K562 (cell line): ENCODE measurements around the gene PHF21B. TPM values are rescaled to one million over a fixed set of nuclear protein-coding genes. Genes with fewer than 3 reads are reported as not detected.

Experiments used
- ATAC-seq: fragments of 200-7000 bp; cut with Tn5 transposase; 3 replicates; pipeline ENCODE4 v1.9.1; 2020; ENCODE audit warnings: moderate library complexity
- BruUV-seq: library from RNA; stranded (reverse); fragments of 400-500 nt; replicated peaks from 2 replicates; lab custom pipeline; 2021; lab: Mats Ljungman, UMichigan
- CTCF ChIA-PET: fragments of 300-600 bp; formaldehyde crosslinking; extraction: SDS; loops from one replicate; lab custom pipeline; 2021; ENCODE audit warnings: low intra/inter-chr PET ratio; lab: Yijun Ruan, JAX
- POLR2A ChIA-PET: fragments of 300-600, 350-650 bp; sonication (Branson Sonifier 250); formaldehyde crosslinking; extraction: SDS; loops from one replicate; lab custom pipeline; 2021; ENCODE audit warnings: antibody characterized with exemption, inconsistent platforms; lab: Yijun Ruan, JAX
- DNase-seq, 4 experiments: peaks; one replicate each; pipeline versions ENCODE4 v3.0.0 to v3.0.0-alpha.2; 2011 to 2018; ENCODE audit warnings: low spot score in 3 of 4, mixed read lengths in 3 of 4; ENCODE audit errors: extremely low read depth in 1 of 4
- FAIRE-seq: peaks from 2 replicates; lab custom pipeline; 2011; peaks lifted over from hg19 to GRCh38; lab: Jason Lieb, UNC
- H2AFZ ChIP-seq: 2 replicates; pipeline ENCODE4 v1.6.0; 2011; ENCODE audit warnings: low read depth, low read length, control low read depth, inconsistent platforms
- H3K27ac ChIP-seq: fragments of 200-600 bp; 3 replicates; pipeline ENCODE4 v1.8.0; 2011; ENCODE audit warnings: low read depth, mild to moderate bottlenecking, control low read depth, inconsistent platforms, low read length, moderate library complexity, mixed read lengths; ENCODE audit errors: extremely low read depth
- H3K27me3 ChIP-seq, 2 experiments: fragments of 300-600 bp in 1 of 2; 2 replicates in 1 of 2; 3 replicates in 1 of 2; pipeline versions ENCODE4 v1.6.0 to v1.8.0; 2011; ENCODE audit warnings: inconsistent platforms in 2 of 2, low read length in 2 of 2, mild to moderate bottlenecking in 1 of 2, mixed read lengths in 1 of 2, moderate library complexity in 1 of 2; ENCODE audit not compliant: control insufficient read depth in 2 of 2, insufficient read depth in 2 of 2
- H3K36me3 ChIP-seq: fragments of 300-600 bp; 3 replicates; pipeline ENCODE4 v1.8.0; 2011; ENCODE audit warnings: mild to moderate bottlenecking, low read length, inconsistent platforms; ENCODE audit not compliant: control insufficient read depth, insufficient read depth
- H3K4me1 ChIP-seq, 2 experiments: fragments of 200-600 bp in 1 of 2; replicated peaks in 1 of 2; 2 replicates in 1 of 2; 3 replicates in 1 of 2; pipeline versions ENCODE4 v1.5.1 to v1.8.0; 2011; ENCODE audit warnings: inconsistent platforms in 2 of 2, low read length in 2 of 2, mild to moderate bottlenecking in 1 of 2, mixed read lengths in 1 of 2, moderate library complexity in 1 of 2; ENCODE audit not compliant: control insufficient read depth in 2 of 2, insufficient read depth in 2 of 2
- H3K4me2 ChIP-seq: 2 replicates; pipeline ENCODE4 v1.6.1; 2011; ENCODE audit warnings: low read length, control low read depth, inconsistent platforms, mixed read lengths; ENCODE audit not compliant: insufficient read depth
- H3K4me3 ChIP-seq: fragments of 200-600 bp; sonication (generic), shearing (Covaris generic); 2 replicates; pipeline ENCODE4 v1.5.1; 2016; ENCODE audit warnings: control low read depth, inconsistent platforms
- H3K79me2 ChIP-seq: fragments of 200-600 bp; 3 replicates; pipeline ENCODE4 v1.8.0; 2011; ENCODE audit warnings: low read length, inconsistent platforms; ENCODE audit not compliant: control insufficient read depth, insufficient read depth
- H3K9ac ChIP-seq, 2 experiments: 2 replicates each; pipeline versions ENCODE4 v1.6.0 to v1.6.1; 2011; ENCODE audit warnings: low read depth in 2 of 2, low read length in 2 of 2, control low read depth in 1 of 2, inconsistent platforms in 1 of 2, mild to moderate bottlenecking in 1 of 2, mixed read lengths in 1 of 2; ENCODE audit not compliant: insufficient read depth in 1 of 2
- H3K9me1 ChIP-seq: one replicate; pipeline ENCODE4 v1.6.0; 2011; ENCODE audit warnings: inconsistent platforms, mild to moderate bottlenecking, low read length, moderate library complexity; ENCODE audit not compliant: control insufficient read depth, insufficient read depth
- H3K9me3 ChIP-seq: replicated peaks from 2 replicates; pipeline ENCODE4 v1.5.1; 2011; ENCODE audit warnings: low read depth, low read length, inconsistent platforms; ENCODE audit not compliant: control insufficient read depth, insufficient read depth
- H4K20me1 ChIP-seq: replicated peaks from 2 replicates; pipeline ENCODE4 v1.6.1; 2011; ENCODE audit warnings: low read length, inconsistent platforms, mixed read lengths; ENCODE audit not compliant: control insufficient read depth, insufficient read depth
- ELF4 ChIP-seq: fragments of 450-650 bp; formaldehyde crosslinking; IDR thresholded peaks from 2 replicates; pipeline ENCODE4 v1.4.0; 2022; ENCODE audit warnings: missing genetic modification characterization
- HMG20A ChIP-seq: fragments of 450-650 bp; formaldehyde crosslinking; conservative IDR thresholded peaks from 2 replicates; pipeline ENCODE4 v1.4.0; 2020; ENCODE audit warnings: mild to moderate bottlenecking, mixed read lengths
- PBX2 ChIP-seq, 2 experiments: IDR thresholded peaks in 1 of 2; conservative IDR thresholded peaks in 1 of 2; 2 replicates each; pipeline ENCODE4 v1.6.1; 2016; ENCODE audit warnings: low read depth in 2 of 2, mild to moderate bottlenecking in 1 of 2, missing compliant biosample characterization in 1 of 2, missing genetic modification characterization in 1 of 2, moderate library complexity in 1 of 2
- ZNF444 ChIP-seq: fragments of 250-450 bp; sonication (Bioruptor Pico); IDR thresholded peaks from 2 replicates; pipeline ENCODE4 v1.4.0; 2020; ENCODE audit warnings: mild to moderate bottlenecking, moderate library complexity
- WGBS: fragments of 100-300 bp; shearing (Covaris generic); methylation state at CpG from one replicate; pipeline ENCODE4 v1.1.6; 2016; ENCODE audit warnings: low coverage, mixed read lengths; ENCODE audit not compliant: insufficient coverage; ENCODE audit errors: missing lambda C conversion rate; 5-methylcytosine and 5-hydroxymethylcytosine counted together
- in situ Hi-C: fragments of 300-500 bp; cut with MboI; formaldehyde crosslinking; loops from 4 replicates; pipeline ENCODE4 v1.15.0; 2018; ENCODE audit warnings: inconsistent platforms, mixed read lengths
- intact Hi-C: fragments of 100-400 bp; cut with micrococcal nuclease; formaldehyde crosslinking; loops from 2 replicates; pipeline ENCODE4 v1.14.2; 2022
- polyA plus RNA-seq, 8 experiments: library from polyadenylated mRNA; depleted of rRNA in 4 of 8; stranded (reverse) in 5 of 8; unstranded in 3 of 8; fragments of >200 nt; fragmentation: Nextera tagmentation in 2 of 8; fragmentation: Illumina TruSeq in 1 of 8; extraction: Ambion mirVana in 2 of 8; extraction: Trizol in 1 of 8; gene quantifications; 2 replicates each; pipeline versions ENCODE4 v1.2.1 to v1.2.3, GENCODE V29; 2011 to 2014; ENCODE audit warnings: inconsistent platforms in 1 of 8, missing spikeins in 1 of 8
- total RNA-seq, 7 experiments: library from RNA; depleted of rRNA in 6 of 7; stranded (reverse); fragments of >200 nt in 6 of 7; fragmentation: Illumina TruSeq in 2 of 7; extraction: Trizol in 2 of 7; gene quantifications; 2 replicates each; pipeline versions ENCODE4 v1.2.1 to v1.2.3, GENCODE V29; 2011 to 2021; ENCODE audit warnings: low replicate concordance in 1 of 7

PHF21B gene
- total and polyA plus RNA-seq, 9 of the 15 experiments (the other 6 are each of a cell fraction or from before 2014, with no cell fraction given) = 0.04 TPM; not detected in 8

- Histone ChIP-seq H3K4me3 (no peak overlapping the region), H3K36me3 (no peaks in the 10 kb centered on the region), H3K9me3 (no peaks in the 10 kb centered on the region), H3K27me3 (no peaks in the 10 kb centered on the region; a peak in 2 of 5 replicates), H3K27ac (no peak overlapping the region), H4K20me1 (no peaks in the 10 kb centered on the region), H3K4me1 (peaks cover 2 to 3% of the 10 kb centered on the region in 2 experiments; a peak in 3 of 5 replicates), H3K4me2 (no peak overlapping the region), H3K9me1 (no peaks in the 10 kb centered on the region), H3K9ac (no peak overlapping the region), H2AFZ (no peak overlapping the region), H3K79me2 (no peaks in the 10 kb centered on the region)
- intact Hi-C loops (no loop called here), in situ Hi-C loops (no loop called here)
- FAIRE-seq (no peak), DNase-seq (no peak), ATAC-seq (no peak)
- TF ChIP-seq ELF4 (CRISPR knock-in tag) (no peak), HMG20A (CRISPR knock-in tag) (no peak), PBX2 (CRISPR knock-in tag; IDR thresholded peaks at IDR 0.05; ENCODE audit: low read depth) (no peak), PBX2 (tag; conservative IDR thresholded peaks at IDR 0.05; ENCODE audit: low read depth) (no peak), ZNF444 (CRISPR knock-in tag) (no peak)
- ChIA-PET CTCF (no interaction called here), POLR2A (interaction anchor here (0.5 kb wide), 1 partner anchor 107 kb away, joined by 3 read pairs; no protein-coding TSS in a partner anchor)
- WGBS = 74% methylated on average over 7 of the region's 7 CpGs
- BruUV-seq = no TSS peak
Measured at GRCh38 chr22:44869196-44869595, 140.6 kb downstream of the PHF21B start.
